GM18520 (cell line): ENCODE measurements around the gene MAB21L3.

Source experiments
- ATAC-seq: cut with Tn5 transposase; IDR thresholded peaks from one replicate; pipeline ENCODE4 v1.9.1; 2021; ENCODE audit not compliant: unreplicated experiment

MAB21L3 gene

GRCh38 chr1:116107371-116107770, 3.8 kb upstream of the MAB21L3 start:
- no peak for ATAC-seq

GRCh38 chr1:116111524-116112021, 374 bp downstream of the MAB21L3 start:
- ATAC-seq: no peak

GRCh38 chr1:116112388-116113140, 1.4 kb downstream of the MAB21L3 start:
- no peak for ATAC-seq

GRCh38 chr1:116113615-116114014, 2.4 kb downstream of the MAB21L3 start:
- no peak for ATAC-seq

- no peak for ATAC-seq
Observed at GRCh38 chr1:116115476-116116439, 4.6 kb downstream of the MAB21L3 start.

GRCh38 chr1:116118471-116118870, 7.3 kb downstream of the MAB21L3 start:
- ATAC-seq: no peak

- no peak for ATAC-seq
Observed at GRCh38 chr1:116119876-116120275, 8.7 kb downstream of the MAB21L3 start.

- no peak for ATAC-seq
Observed at GRCh38 chr1:116122955-116123757, 12.0 kb downstream of the MAB21L3 start.

GRCh38 chr1:116123837-116124533, 12.8 kb downstream of the MAB21L3 start:
- no peak for ATAC-seq

- no peak for ATAC-seq
Observed at GRCh38 chr1:116125758-116126157, 14.6 kb downstream of the MAB21L3 start.

GRCh38 chr1:116126281-116126680, 15.1 kb downstream of the MAB21L3 start:
- no peak for ATAC-seq

GRCh38 chr1:116127123-116127847, 16.1 kb downstream of the MAB21L3 start:
- ATAC-seq: no peak

- no peak for ATAC-seq
Observed at GRCh38 chr1:116127848-116128540, 16.8 kb downstream of the MAB21L3 start.

GRCh38 chr1:116128664-116129063, 17.5 kb downstream of the MAB21L3 start:
- no peak for ATAC-seq

- no peak for ATAC-seq
Observed at GRCh38 chr1:116129537-116129936, 18.3 kb downstream of the MAB21L3 start.

GRCh38 chr1:116130356-116130755, 19.2 kb downstream of the MAB21L3 start:
- ATAC-seq: no peak

GRCh38 chr1:116131170-116131569, 20.0 kb downstream of the MAB21L3 start:
- ATAC-seq: no peak

- no peak for ATAC-seq
Observed at GRCh38 chr1:116131866-116132605, 20.8 kb downstream of the MAB21L3 start.
